Right cardiac atrium (tissue), 5 donors: Measurements from ENCODE around the gene ARL6IP5. TPM values are rescaled to one million over a fixed set of nuclear protein-coding genes. Genes with fewer than 3 reads are reported as not detected.

ENCODE experiments used
- ATAC-seq, 2 donors: fragments of 200-7000 bp; cut with Tn5 transposase; one replicate each; pipeline versions ENCODE4 v1.8.0 to v1.9.1; 2020; ENCODE audit warnings: moderate library complexity in 2 of 2, mild to moderate bottlenecking in 1 of 2
- DNase-seq, 3 donors: peaks; one replicate each; pipeline ENCODE4 v3.0.0-alpha.2; 2020
- H3K27ac ChIP-seq: one replicate; pipeline ENCODE4 v1.5.1; 2013; ENCODE audit warnings: mild to moderate bottlenecking, low read length, control low read depth, moderate library complexity
- H3K27me3 ChIP-seq: one replicate; pipeline ENCODE4 v1.6.1; 2013; ENCODE audit not compliant: control insufficient read depth, insufficient read depth
- H3K4me1 ChIP-seq: one replicate; pipeline ENCODE4 v1.6.1; 2013; ENCODE audit warnings: low read length; ENCODE audit not compliant: control insufficient read depth, insufficient read depth
- H3K4me3 ChIP-seq: one replicate; pipeline ENCODE4 v1.5.1; 2013; ENCODE audit warnings: low read length, control low read depth
- H3K9me3 ChIP-seq: one replicate; pipeline ENCODE4 v1.6.1; 2013; ENCODE audit warnings: low read length; ENCODE audit not compliant: control insufficient read depth
- WGBS: extraction: QIAGEN DNeasy Blood & Tissue Kit; methylation state at CpG from one replicate; pipeline ENCODE4 v1.1.7; 2013; 5-methylcytosine and 5-hydroxymethylcytosine counted together
- intact Hi-C, 4 donors: fragments of 100-400 bp; cut with DNase I; formaldehyde crosslinking; loops; one replicate each; pipeline versions ENCODE4 v1.11.0 to v1.14.0; 2022 to 2023
- polyA plus RNA-seq: library from polyadenylated mRNA; stranded (reverse); fragments of 200-250 nt; gene quantifications from one replicate; pipeline ENCODE4 v1.2.3, GENCODE V29; 2013
- total RNA-seq, 4 donors: library from RNA; stranded (reverse); fragmentation: NEBNext Ultra II Directional; extraction: Animal tissue kit (Norgen Biotek cat#: 25700); gene quantifications; one replicate each; pipeline ENCODE4 v1.2.1, GENCODE V29; 2021
- donor health status: healthy with polysubstance abuse.
- donor health status: DM: no; HTN: yes; CAD: no.
- donor health status: DM: no; HTN: no; CAD: no.
- donor health status: DM: no; HTN: yes; CAD: no; lungs with severe emphysema.
- donor health status: DM: yes; HTN: yes; CAD: no.

Gene ARL6IP5
- total and polyA plus RNA-seq, 5 donors: 162 to 261 (median 233) TPM

DNA sequence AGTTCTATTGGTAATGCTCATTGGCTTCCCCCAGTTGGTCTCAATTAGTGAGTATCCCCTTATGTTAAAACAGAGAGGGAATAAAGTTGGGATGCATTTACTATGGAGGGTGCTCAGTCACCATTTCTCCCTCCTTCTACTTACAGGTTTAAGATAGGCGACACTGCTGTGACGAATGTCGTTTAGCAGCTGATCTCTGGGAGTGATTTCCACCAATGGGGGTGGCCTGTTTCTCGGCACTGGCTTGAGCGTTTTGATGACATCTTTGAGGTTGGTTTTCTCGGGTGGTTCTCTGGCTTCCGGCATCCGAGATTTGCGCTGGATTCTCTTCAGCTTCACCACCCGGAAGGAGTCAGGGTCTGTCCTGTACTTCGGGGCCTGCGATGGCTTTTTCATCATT is 33.8 kb downstream of the ARL6IP5 start:
- intact Hi-C loops: no loop called here
- no peak for DNase-seq
- Histone ChIP-seq H3K9me3 (no peaks in the 10 kb centered on the region), H3K4me1 (peaks cover 1% of the 10 kb centered on the region), H3K27ac (no peak overlapping the region), H3K27me3 (no peaks in the 10 kb centered on the region), H3K4me3 (no peak overlapping the region)
- no peak for ATAC-seq
- 93% methylated on average over 12 of the region's 12 CpGs for WGBS

DNA sequence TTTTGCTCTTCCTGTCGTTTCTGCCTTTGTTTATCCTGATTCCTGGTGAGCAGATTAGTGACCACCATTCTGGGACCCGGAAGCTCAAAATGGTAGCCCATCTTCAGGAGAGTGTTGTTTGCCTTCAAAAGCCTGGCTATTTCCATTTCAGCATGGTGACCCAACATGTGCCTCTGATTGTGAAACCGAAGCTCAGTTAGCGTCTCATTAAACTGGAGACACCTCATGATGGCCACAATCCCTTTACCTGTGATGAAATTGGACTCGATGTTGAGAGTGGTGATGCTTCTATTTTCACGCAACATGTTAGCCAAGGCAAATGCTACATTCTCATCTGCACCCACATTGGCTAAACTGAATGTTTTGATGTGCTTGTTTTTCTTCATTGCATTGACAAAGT is 34.4 kb downstream of the ARL6IP5 start:
- no peak for ATAC-seq
- Histone ChIP-seq H3K9me3 (no peaks in the 10 kb centered on the region), H3K27me3 (no peaks in the 10 kb centered on the region), H3K4me1 (peaks cover 1% of the 10 kb centered on the region), H3K27ac (no peak overlapping the region), H3K4me3 (no peak overlapping the region)
- DNase-seq: no peak
- WGBS: 85% methylated on average over 6 of the region's 6 CpGs
- intact Hi-C loops: no loop called here

DNA sequence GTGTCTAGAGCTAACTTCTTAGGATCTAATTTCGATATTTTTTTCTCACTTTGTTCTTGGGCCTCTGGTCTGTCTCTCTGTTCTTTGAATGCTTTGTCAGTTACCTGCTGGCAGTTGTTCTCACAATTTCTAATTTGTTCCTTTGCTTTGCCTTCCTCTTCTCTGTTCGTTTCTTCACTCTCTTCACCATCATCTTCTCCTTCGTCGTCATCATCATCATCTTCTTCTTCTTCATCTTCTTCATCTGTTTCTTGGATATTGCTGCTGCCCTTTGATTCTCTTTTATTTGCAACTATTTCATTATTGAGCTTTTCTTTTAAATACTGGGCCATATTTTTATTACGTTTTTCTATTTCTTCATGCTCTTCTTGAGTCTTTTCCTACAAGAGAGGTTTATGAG is 34.9 kb downstream of the ARL6IP5 start:
- Histone ChIP-seq H3K9me3 (no peaks in the 10 kb centered on the region), H3K27ac (no peak overlapping the region), H3K4me1 (peaks cover 1% of the 10 kb centered on the region), H3K27me3 (no peaks in the 10 kb centered on the region), H3K4me3 (no peak overlapping the region)
- ATAC-seq: no peak
- 94% methylated on average over 5 of the region's 5 CpGs for WGBS
- DNase-seq: no peak
- intact Hi-C loops: no loop called here

- H3K4me1 ChIP-seq: peaks cover 1% of the 10 kb centered on the region
These were observed 36.2 kb downstream of the ARL6IP5 start for GRCh38 chr3:69120879-69121464.

GRCh38 chr3:69121513-69121912 is 36.8 kb downstream of the ARL6IP5 start:
- peak overlapping the region; percentile 12 for H3K27ac ChIP-seq

More at GRCh38 chr3:69120879-69121464, 36.2 kb downstream of the ARL6IP5 start:
- 0% methylated on average over 1 of the region's 1 CpG for WGBS
- intact Hi-C loops: no loop called here
- H3K27ac ChIP-seq: no peak overlapping the region
- ATAC-seq: peak; percentile 30 to 33
- H3K27me3 ChIP-seq: no peaks in the 10 kb centered on the region
- H3K9me3 ChIP-seq: no peaks in the 10 kb centered on the region
- peak overlapping the region; percentile 56 for H3K4me3 ChIP-seq
- DNase-seq: peak in 2 of 3 donors; percentile 36 to 62

GRCh38 chr3:69121950-69122349 is 37.2 kb downstream of the ARL6IP5 start:
- Histone ChIP-seq H3K4me1 (no peaks in the 10 kb centered on the region), H3K27ac (peak overlapping the region; percentile 96), H3K9me3 (no peaks in the 10 kb centered on the region), H3K4me3 (peak overlapping the region; percentile 56), H3K27me3 (no peaks in the 10 kb centered on the region)
- 30% methylated on average over 8 of the region's 8 CpGs for WGBS
- ATAC-seq (peak in 1 of 2 donors; percentile 28), DNase-seq (no peak)
- intact Hi-C loops: no loop called here

More at GRCh38 chr3:69121513-69121912, 36.8 kb downstream of the ARL6IP5 start:
- Histone ChIP-seq H3K27me3 (no peaks in the 10 kb centered on the region), H3K9me3 (no peaks in the 10 kb centered on the region), H3K4me1 (no peaks in the 10 kb centered on the region), H3K4me3 (peak overlapping the region; percentile 56)
- 66% methylated on average over 6 of the region's 6 CpGs for WGBS
- intact Hi-C loops: no loop called here
- DNase-seq (no peak), ATAC-seq (peak; percentile 31 to 32)

GRCh38 chr3:69122403-69122802 is 37.7 kb downstream of the ARL6IP5 start, which contains the start of gene LMOD3:
TSS of gene LMOD3 (minus strand) at chr3:69122595. CDS start at chr3:69122386, 209 bp downstream.
- WGBS: 47% methylated on average over 3 of the region's 3 CpGs
- Histone ChIP-seq H3K27me3 (no peaks in the 10 kb centered on the region), H3K27ac (peak within 1 kb of the TSS; percentile 96), H3K4me3 (peak within 1 kb of the TSS; percentile 56), H3K4me1 (no peaks in the 10 kb centered on the region), H3K9me3 (no peaks in the 10 kb centered on the region)
- intact Hi-C loops: no loop called here
- DNase-seq: no peak
- ATAC-seq: peak; percentile 71 to 78

DNA sequence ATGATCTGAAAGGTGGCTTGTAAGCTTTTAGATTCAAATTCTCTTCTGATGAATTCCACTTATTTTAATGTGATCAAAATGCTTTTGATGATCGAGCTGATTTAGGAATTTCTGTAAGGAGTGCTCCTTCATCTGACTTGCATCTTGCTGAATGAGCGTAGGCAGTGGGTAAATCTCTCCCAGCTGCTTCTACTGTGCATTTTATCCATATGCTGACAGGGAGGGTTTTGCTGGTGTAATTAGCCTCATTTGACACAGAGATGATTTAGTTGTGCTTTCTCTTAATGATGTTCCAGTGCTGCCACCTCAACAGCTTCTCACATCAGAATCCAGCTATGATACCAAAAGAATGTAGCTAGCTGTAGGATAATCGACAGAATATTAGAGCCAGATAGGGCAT is 41.5 kb downstream of the ARL6IP5 start:
- H3K27me3 ChIP-seq: no peaks in the 10 kb centered on the region
- H3K4me1 ChIP-seq: no peaks in the 10 kb centered on the region
- intact Hi-C loops: no loop called here
- no peak overlapping the region for H3K27ac ChIP-seq
- 71% methylated on average over 3 of the region's 3 CpGs for whole genome bisulfite sequencing
- ATAC-seq (no peak), DNase-seq (no peak)
- H3K4me3 ChIP-seq: no peak overlapping the region
- H3K9me3 ChIP-seq: no peaks in the 10 kb centered on the region

DNA sequence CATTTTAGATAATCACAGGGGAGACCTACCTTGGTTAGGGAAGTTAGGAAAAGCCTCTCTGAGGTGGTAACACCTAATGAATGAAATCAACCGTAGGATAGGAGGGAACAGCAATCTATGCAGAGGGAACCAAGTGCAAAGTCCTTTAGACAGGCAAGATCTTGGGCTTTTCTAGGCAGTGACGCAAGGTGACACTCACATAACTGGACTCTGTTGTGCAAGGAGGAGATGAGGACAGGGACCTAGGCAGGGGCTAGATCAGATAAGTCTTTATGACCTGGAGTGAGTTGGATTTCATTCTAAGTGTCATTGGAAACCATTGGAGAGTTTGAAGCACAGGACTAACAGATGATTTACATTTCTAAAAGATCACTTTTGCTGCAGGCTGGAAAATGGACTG is 42.3 kb downstream of the ARL6IP5 start:
- no peak for DNase-seq
- no peak overlapping the region for H3K27ac ChIP-seq
- no peak overlapping the region for H3K4me3 ChIP-seq
- H3K9me3 ChIP-seq: no peaks in the 10 kb centered on the region
- no peaks in the 10 kb centered on the region for H3K4me1 ChIP-seq
- H3K27me3 ChIP-seq: no peaks in the 10 kb centered on the region
- intact Hi-C loops: no loop called here
- ATAC-seq: no peak
- WGBS: 69% methylated on average over 2 of the region's 2 CpGs

GRCh38 chr3:69128509-69128908 is 43.8 kb downstream of the ARL6IP5 start:
- no peak for ATAC-seq

GRCh38 chr3:69129531-69129930 is 44.8 kb downstream of the ARL6IP5 start:
- DNase-seq (no peak), ATAC-seq (no peak)
- Histone ChIP-seq H3K4me3 (no peak overlapping the region), H3K9me3 (no peaks in the 10 kb centered on the region), H3K27me3 (no peaks in the 10 kb centered on the region), H3K4me1 (no peaks in the 10 kb centered on the region), H3K27ac (no peak overlapping the region)
- intact Hi-C loops: no loop called here
- 46% methylated on average over 1 of the region's 1 CpG for WGBS

More at GRCh38 chr3:69128509-69128908, 43.8 kb downstream of the ARL6IP5 start:
- intact Hi-C loops: no loop called here
- Histone ChIP-seq H3K27ac (no peak overlapping the region), H3K4me3 (no peak overlapping the region), H3K4me1 (no peaks in the 10 kb centered on the region), H3K27me3 (no peaks in the 10 kb centered on the region), H3K9me3 (no peaks in the 10 kb centered on the region)
- DNase-seq: no peak

- no peaks in the 10 kb centered on the region for H3K27me3 ChIP-seq
- H3K9me3 ChIP-seq: no peaks in the 10 kb centered on the region
- DNase-seq: no peak
- no peak overlapping the region for H3K4me3 ChIP-seq
- no peaks in the 10 kb centered on the region for H3K4me1 ChIP-seq
- ATAC-seq: no peak
- intact Hi-C loops: no loop called here
- H3K27ac ChIP-seq: no peak overlapping the region
These were observed 46.0 kb downstream of the ARL6IP5 start for GRCh38 chr3:69130689-69131088.
